GM12878 (cell line): ENCODE measurements around the gene KANK4. TPM values are rescaled to one million over a fixed set of nuclear protein-coding genes. Genes with fewer than 3 reads are reported as not detected.

ENCODE experiments used
- ATAC-seq: fragments of 200-7000 bp; cut with Tn5 transposase; 3 replicates; pipeline ENCODE4 v1.9.1; 2020; ENCODE audit warnings: mild to moderate bottlenecking, moderate library complexity
- BruUV-seq: library from RNA; stranded (reverse); fragments of 400-500 nt; replicated peaks from 2 replicates; lab custom pipeline; 2021; lab: Mats Ljungman, UMichigan
- CTCF ChIA-PET: fragments of 300-600 bp; sonication (Branson Sonifier 250); formaldehyde crosslinking; extraction: SDS; loops from one replicate; lab custom pipeline; 2021; ENCODE audit warnings: inconsistent platforms; lab: Yijun Ruan, JAX
- POLR2A ChIA-PET: fragments of 350-600 bp; formaldehyde crosslinking; extraction: SDS; loops from one replicate; lab custom pipeline; 2021; ENCODE audit warnings: inconsistent platforms; lab: Charles Lee
- RAD21 ChIA-PET: fragments of 300-600 bp; sonication (Branson Sonifier 250); formaldehyde crosslinking; loops from one replicate; lab custom pipeline; 2023; ENCODE audit warnings: antibody characterized with exemption; ENCODE audit not compliant: unreplicated experiment; lab: Charles Lee
- SMC1A ChIA-PET: fragments of 300-600 bp; sonication (Branson Sonifier 250); formaldehyde crosslinking; loops from one replicate; lab custom pipeline; 2023; ENCODE audit not compliant: unreplicated experiment, uncharacterized antibody; lab: Charles Lee
- DNase-seq: peaks from one replicate; pipeline ENCODE4 v3.0.0-alpha.2; 2011; ENCODE audit warnings: low read depth, low spot score
- FAIRE-seq: peaks from 3 replicates; lab custom pipeline; 2011; peaks lifted over from hg19 to GRCh38; lab: Jason Lieb, UNC
- H2AFZ ChIP-seq: 2 replicates; pipeline ENCODE4 v1.6.0; 2011; ENCODE audit warnings: low read depth, low read length, control low read depth; ENCODE audit not compliant: control insufficient read depth
- H3K27ac ChIP-seq: 2 replicates; pipeline ENCODE4 v1.5.1; 2011; ENCODE audit warnings: control low read depth; ENCODE audit not compliant: control insufficient read depth, insufficient read depth
- H3K27me3 ChIP-seq, 2 experiments: replicated peaks in 1 of 2; 2 replicates each; pipeline versions ENCODE4 v1.6.0 to v1.6.1; 2011; ENCODE audit warnings: low read length in 1 of 2; ENCODE audit not compliant: control insufficient read depth in 2 of 2, insufficient read depth in 2 of 2
- H3K36me3 ChIP-seq, 2 experiments: 2 replicates each; pipeline ENCODE4 v1.5.1; 2011; ENCODE audit warnings: low read length in 1 of 2; ENCODE audit not compliant: control insufficient read depth in 2 of 2, insufficient read depth in 2 of 2
- H3K4me1 ChIP-seq: 2 replicates; pipeline ENCODE4 v1.6.1; 2011; ENCODE audit warnings: mild to moderate bottlenecking, low read length, moderate library complexity, mixed read lengths; ENCODE audit not compliant: control insufficient read depth, insufficient read depth
- H3K4me2 ChIP-seq: 2 replicates; pipeline ENCODE4 v1.6.0; 2011; ENCODE audit warnings: control low read depth; ENCODE audit not compliant: control insufficient read depth, insufficient read depth
- H3K4me3 ChIP-seq: fragments of 200-600 bp; sonication (generic); 2 replicates; pipeline ENCODE4 v1.5.1; 2016
- H3K79me2 ChIP-seq: 2 replicates; pipeline ENCODE4 v1.6.0; 2011; ENCODE audit warnings: low read length; ENCODE audit not compliant: control insufficient read depth, insufficient read depth
- H3K9ac ChIP-seq: 2 replicates; pipeline ENCODE4 v1.8.0; 2011; ENCODE audit warnings: low read length, control low read depth, mixed read lengths; ENCODE audit not compliant: control insufficient read depth, insufficient read depth
- H3K9me3 ChIP-seq: replicated peaks from 3 replicates; pipeline ENCODE4 v1.5.1; 2011; ENCODE audit warnings: mild to moderate bottlenecking, low read length; ENCODE audit not compliant: control insufficient read depth, insufficient read depth
- H4K20me1 ChIP-seq: 2 replicates; pipeline ENCODE4 v1.6.0; 2011; ENCODE audit not compliant: control insufficient read depth, insufficient read depth
- KAT2A ChIP-seq: conservative IDR thresholded peaks from 2 replicates; pipeline ENCODE4 v1.6.1; 2011; ENCODE audit warnings: low read depth, low read length; ENCODE audit not compliant: control insufficient read depth
- SMAD5 ChIP-seq: IDR thresholded peaks from 2 replicates; pipeline ENCODE4 v1.6.1; 2016; ENCODE audit warnings: antibody characterized with exemption, low read depth
- ZBED1 ChIP-seq: IDR thresholded peaks from 2 replicates; pipeline ENCODE4 v1.6.1; 2016; ENCODE audit warnings: borderline replicate concordance
- WGBS: methylation state at CpG from one replicate; pipeline ENCODE4 v1.1.6; 2016; ENCODE audit warnings: low lambda C conversion rate; ENCODE audit not compliant: insufficient replicate concordance, insufficient coverage; ENCODE audit errors: missing lambda C conversion rate; 5-methylcytosine and 5-hydroxymethylcytosine counted together
- in situ Hi-C: fragments of 300-500 bp; cut with MboI; formaldehyde crosslinking; loops from 9 replicates; pipeline ENCODE4 v1.14.3; 2018; ENCODE audit warnings: mixed read lengths
- intact Hi-C: fragments of 100-400 bp; cut with micrococcal nuclease; formaldehyde crosslinking; loops from one replicate; pipeline ENCODE4 v1.14.2; 2022; ENCODE audit not compliant: unreplicated experiment
- polyA plus RNA-seq, 11 experiments: library from polyadenylated mRNA; depleted of rRNA in 4 of 11; unstranded in 6 of 11; stranded (reverse) in 5 of 11; fragments of >200 nt; fragmentation: Nextera tagmentation in 4 of 11; fragmentation: Illumina TruSeq in 1 of 11; extraction: Ambion mirVana in 4 of 11; extraction: Trizol in 1 of 11; gene quantifications; 1 replicate in 1 of 11; 2 replicates in 10 of 11; pipeline versions ENCODE4 v1.2.1 to v1.2.3, GENCODE V29; 2011 to 2016; ENCODE audit warnings: inconsistent platforms in 2 of 11, missing spikeins in 2 of 11, low read depth in 1 of 11
- total RNA-seq, 4 experiments: library from RNA; depleted of rRNA in 3 of 4; stranded (reverse); fragments of >200 nt in 3 of 4; fragmentation: Illumina TruSeq in 1 of 4; extraction: Trizol in 1 of 4; gene quantifications; 2 replicates each; pipeline versions ENCODE4 v1.2.1 to v1.2.3, GENCODE V29; 2013 to 2021
- TF ChIP-seq, protein P1 (sequence below): fragments of 450-650 bp; IDR thresholded peaks from 2 replicates; pipeline ENCODE4 v1.6.1; 2017; ENCODE audit warnings: mild to moderate bottlenecking, moderate library complexity

The KANK4 gene
- total and polyA plus RNA-seq, 10 of the 15 experiments (the other 5 are each of a cell fraction or from before 2014, with no cell fraction given) = not detected

GRCh38 chr1:62335656-62336055 lies 16.4 kb upstream of the KANK4 start:
- in situ Hi-C loops = no loop called here
- H3K27me3 ChIP-seq = no peaks in the 10 kb centered on the region; a peak in 1 of 4 replicates
- POLR2A ChIA-PET = no interaction called here
- no peak overlapping the region for H3K9ac ChIP-seq
- H3K4me1 ChIP-seq = no peaks in the 10 kb centered on the region
- no peak overlapping the region for H2AFZ ChIP-seq
- no peaks in the 10 kb centered on the region for H4K20me1 ChIP-seq
- CTCF ChIA-PET = no interaction called here
- H3K9me3 ChIP-seq = no peaks in the 10 kb centered on the region
- H3K27ac ChIP-seq = no peak overlapping the region
- no peak for TF ChIP-seq SMAD5
- TF ChIP-seq, protein P1, sequence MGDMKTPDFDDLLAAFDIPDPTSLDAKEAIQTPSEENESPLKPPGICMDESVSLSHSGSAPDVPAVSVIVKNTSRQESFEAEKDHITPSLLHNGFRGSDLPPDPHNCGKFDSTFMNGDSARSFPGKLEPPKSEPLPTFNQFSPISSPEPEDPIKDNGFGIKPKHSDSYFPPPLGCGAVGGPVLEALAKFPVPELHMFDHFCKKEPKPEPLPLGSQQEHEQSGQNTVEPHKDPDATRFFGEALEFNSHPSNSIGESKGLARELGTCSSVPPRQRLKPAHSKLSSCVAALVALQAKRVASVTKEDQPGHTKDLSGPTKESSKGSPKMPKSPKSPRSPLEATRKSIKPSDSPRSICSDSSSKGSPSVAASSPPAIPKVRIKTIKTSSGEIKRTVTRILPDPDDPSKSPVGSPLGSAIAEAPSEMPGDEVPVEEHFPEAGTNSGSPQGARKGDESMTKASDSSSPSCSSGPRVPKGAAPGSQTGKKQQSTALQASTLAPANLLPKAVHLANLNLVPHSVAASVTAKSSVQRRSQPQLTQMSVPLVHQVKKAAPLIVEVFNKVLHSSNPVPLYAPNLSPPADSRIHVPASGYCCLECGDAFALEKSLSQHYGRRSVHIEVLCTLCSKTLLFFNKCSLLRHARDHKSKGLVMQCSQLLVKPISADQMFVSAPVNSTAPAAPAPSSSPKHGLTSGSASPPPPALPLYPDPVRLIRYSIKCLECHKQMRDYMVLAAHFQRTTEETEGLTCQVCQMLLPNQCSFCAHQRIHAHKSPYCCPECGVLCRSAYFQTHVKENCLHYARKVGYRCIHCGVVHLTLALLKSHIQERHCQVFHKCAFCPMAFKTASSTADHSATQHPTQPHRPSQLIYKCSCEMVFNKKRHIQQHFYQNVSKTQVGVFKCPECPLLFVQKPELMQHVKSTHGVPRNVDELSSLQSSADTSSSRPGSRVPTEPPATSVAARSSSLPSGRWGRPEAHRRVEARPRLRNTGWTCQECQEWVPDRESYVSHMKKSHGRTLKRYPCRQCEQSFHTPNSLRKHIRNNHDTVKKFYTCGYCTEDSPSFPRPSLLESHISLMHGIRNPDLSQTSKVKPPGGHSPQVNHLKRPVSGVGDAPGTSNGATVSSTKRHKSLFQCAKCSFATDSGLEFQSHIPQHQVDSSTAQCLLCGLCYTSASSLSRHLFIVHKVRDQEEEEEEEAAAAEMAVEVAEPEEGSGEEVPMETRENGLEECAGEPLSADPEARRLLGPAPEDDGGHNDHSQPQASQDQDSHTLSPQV = no peak
- TF ChIP-seq ZBED1 = no peak
- TF ChIP-seq KAT2A = no peak
- intact Hi-C loops = no loop called here
- BruUV-seq = no TSS peak
- no peaks in the 10 kb centered on the region for H3K36me3 ChIP-seq
- no peak overlapping the region for H3K4me3 ChIP-seq
- ATAC-seq (no peak), DNase-seq (no peak), FAIRE-seq (no peak)
- RAD21 ChIA-PET = no interaction called here
- WGBS = 2% methylated on average over 3 of the region's 3 CpGs
- SMC1A ChIA-PET = no interaction called here
- no peak overlapping the region for H3K4me2 ChIP-seq
- H3K79me2 ChIP-seq = no peaks in the 10 kb centered on the region
